Fibroblast of pulmonary artery (primary cell): ENCODE data around the gene DUSP22.

Experiments
- DNase-seq: peaks from one replicate; pipeline ENCODE4 v3.0.0-alpha.2; 2010; ENCODE audit warnings: low read depth
- H3K4me3 ChIP-seq: replicated peaks from 2 replicates; pipeline ENCODE4 v1.5.1; 2011; ENCODE audit warnings: low read depth, mild to moderate bottlenecking, control low read depth, low read length, moderate library complexity
- CTCF ChIP-seq: IDR thresholded peaks from 2 replicates; pipeline ENCODE4 v1.5.1; 2011; ENCODE audit warnings: mild to moderate bottlenecking, control low read depth, low read length, inconsistent platforms; ENCODE audit errors: missing control alignments

Gene DUSP22

GRCh38 chr6:336159-337114 is 44.1 kb downstream of the DUSP22 start:
- TF ChIP-seq CTCF: no peak
- H3K4me3 ChIP-seq: no peak overlapping the region

GRCh38 chr6:337805-338368 is 45.6 kb downstream of the DUSP22 start:
- no peak for DNase-seq
- no peak for TF ChIP-seq CTCF
- no peak overlapping the region for H3K4me3 ChIP-seq

More at GRCh38 chr6:336159-337114, 44.1 kb downstream of the DUSP22 start:
- no peak for DNase-seq

- DNase-seq: no peak
- TF ChIP-seq CTCF: no peak
- H3K4me3 ChIP-seq: no peak overlapping the region
Measured at GRCh38 chr6:338815-339262, 46.6 kb downstream of the DUSP22 start.

GRCh38 chr6:339480-339879 is 47.2 kb downstream of the DUSP22 start:
- no peak for TF ChIP-seq CTCF
- no peak for DNase-seq
- no peak overlapping the region for H3K4me3 ChIP-seq

GRCh38 chr6:340186-340955 is 48.1 kb downstream of the DUSP22 start:
- TF ChIP-seq CTCF: no peak
- no peak overlapping the region for H3K4me3 ChIP-seq
- DNase-seq: no peak

GRCh38 chr6:340991-341827 is 48.9 kb downstream of the DUSP22 start:
- no peak overlapping the region for H3K4me3 ChIP-seq
- TF ChIP-seq CTCF: no peak
- no peak for DNase-seq
